ENCODE data around the gene PRR16.
"Not testable (repeated sequence)": the region's sequence is repeated elsewhere in the genome, so short reads cannot be mapped to it uniquely, and the experiment has no call there.

Gene PRR16

DNA sequence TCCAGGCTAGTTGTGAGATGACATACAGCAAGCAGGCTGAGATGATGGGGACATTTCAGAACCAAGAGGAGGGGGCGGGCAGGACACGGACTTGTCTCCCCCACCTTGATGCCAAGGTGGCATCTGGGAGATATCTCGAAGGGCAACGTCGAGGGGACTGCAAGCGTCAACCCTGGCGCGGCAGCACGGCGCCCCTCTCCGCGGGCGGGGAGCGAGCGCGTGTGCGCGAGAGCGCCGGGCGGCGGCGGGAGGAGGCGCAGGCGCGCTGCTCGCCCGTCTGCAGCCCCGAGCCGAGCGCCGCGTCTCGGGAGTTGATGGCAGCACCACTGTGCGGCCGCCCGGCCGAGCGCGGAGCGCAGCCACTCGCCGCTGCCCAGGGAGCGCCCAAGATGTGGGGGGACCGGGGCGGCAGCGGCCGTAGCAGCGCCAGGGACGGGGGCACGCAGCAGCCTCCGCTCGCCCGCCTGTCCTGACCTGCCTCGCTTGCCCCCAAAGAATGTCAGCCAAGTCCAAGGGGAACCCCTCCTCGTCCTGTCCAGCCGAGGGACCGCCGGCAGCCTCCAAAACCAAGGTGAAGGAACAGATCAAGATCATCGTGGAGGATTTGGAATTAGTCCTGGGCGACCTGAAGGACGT lies at the start of gene PRR16:
TSS of gene PRR16 (plus strand) at position 310 of the 636 bp plus-strand sequence.
- no peak for DNase-seq

DNA sequence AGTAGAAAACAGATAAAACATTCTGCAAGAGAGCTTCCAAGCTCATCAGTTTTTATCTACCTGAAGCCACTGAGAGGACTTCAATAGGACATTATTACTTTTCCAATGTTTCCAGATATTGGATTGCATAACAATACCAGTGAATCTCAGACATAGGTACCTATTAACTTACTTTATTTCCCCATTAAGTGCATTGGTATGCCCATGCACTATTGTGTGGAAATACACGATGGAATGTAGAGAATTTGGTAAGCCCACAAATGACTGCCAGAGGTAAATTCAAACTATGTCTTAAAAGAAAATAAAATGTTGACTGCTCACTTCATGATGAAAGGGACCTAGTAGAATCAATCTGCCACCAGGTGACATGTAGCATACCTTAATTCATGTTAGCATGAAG lies 48.1 kb upstream of the PRR16 start:
- DNase-seq: no peak

DNA sequence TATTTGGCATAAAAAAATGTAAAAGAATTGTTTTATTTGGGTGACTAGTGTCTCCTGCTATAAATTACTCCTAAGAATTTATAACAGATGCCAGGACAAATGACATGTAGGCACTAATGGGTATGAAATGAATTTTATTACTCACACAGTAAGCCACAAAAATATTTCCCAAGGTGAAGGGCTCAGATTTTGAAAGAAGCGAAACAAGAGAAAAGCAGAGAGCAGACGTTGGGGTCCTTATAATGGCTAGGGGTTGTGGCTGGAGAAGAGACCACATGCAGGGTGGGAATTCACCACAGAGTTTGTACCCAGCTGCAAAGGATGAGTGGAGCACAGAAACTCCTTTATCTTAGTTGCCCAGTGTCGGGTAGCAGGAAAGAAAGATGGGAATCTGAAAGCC lies 45.0 kb upstream of the PRR16 start:
- DNase-seq: no peak

DNA sequence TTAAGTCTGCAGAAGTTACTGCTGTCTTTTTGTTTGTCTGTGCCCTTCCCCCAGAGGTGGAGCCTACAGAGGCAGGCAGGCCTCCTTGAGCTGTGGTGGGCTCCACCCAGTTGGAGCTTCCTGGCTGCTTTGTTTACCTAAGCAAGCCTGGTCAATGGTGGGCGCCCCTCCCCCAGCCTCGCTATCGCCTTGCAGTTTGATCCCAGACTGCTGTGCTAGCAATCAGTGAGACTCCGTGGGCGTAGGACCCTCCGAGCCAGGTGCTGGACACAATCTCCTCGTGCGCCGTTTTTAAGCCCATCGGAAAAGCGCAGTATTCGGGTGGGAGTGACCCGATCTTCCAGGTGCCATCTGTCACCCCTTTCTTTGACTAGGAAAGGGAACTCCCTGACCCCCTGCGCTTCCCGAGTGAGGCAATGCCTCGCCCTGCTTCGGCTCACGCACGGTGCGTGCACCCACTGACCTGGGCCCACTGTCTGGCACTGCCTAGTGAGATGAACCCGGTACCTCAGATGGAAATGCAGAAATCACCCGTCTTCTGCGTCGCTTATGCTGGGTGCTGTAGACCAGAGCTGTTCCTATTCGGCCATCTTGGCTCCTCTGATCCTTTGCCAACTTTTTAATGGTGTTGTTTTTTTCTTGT lies 37.3 kb upstream of the PRR16 start:
- DNase-seq: not testable (repeated sequence)

GRCh38 chr5:120430572-120430971 lies 33.5 kb upstream of the PRR16 start:
- no peak for DNase-seq

DNA sequence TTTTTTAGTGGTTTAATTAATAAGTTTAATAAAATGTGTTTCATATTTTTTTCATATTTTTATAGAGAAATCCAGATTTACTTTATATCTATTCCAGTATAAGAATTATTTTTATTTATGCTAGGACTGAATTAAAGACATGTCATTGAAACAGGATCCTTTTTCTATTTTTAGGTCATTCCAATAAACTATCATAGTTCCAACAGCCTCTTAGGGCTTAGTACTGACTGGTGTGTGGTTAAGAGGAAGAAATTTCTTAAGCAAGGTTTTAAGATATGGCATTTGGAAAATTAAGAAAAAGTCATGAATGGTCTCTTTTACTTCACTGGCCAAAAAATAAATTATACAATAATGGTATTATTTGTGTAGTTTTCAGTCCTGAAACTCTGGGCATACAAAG lies 31.2 kb upstream of the PRR16 start:
- no peak for DNase-seq

- no peak for DNase-seq
Measured at GRCh38 chr5:120435129-120435528, 29.0 kb upstream of the PRR16 start.

- DNase-seq: no peak
Measured at GRCh38 chr5:120436996-120437395, 27.1 kb upstream of the PRR16 start.

DNA sequence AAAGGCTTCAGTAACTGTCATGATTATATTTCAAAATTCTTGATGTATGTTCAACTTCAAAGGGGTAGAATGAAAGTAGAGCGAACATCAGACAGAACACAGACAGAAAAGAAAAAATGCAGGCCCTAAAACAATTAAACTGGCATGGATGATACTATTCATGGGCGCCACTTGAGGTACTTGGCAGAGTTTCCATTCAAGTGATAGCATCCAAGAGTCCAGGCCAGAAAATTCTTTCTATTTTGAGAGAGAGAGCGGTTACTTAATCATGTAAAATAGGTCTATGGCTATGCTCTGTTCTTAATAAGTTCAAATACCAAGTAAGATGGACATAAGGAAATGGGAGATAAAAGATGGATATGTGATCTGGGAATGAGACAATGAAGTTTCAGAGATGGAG lies 21.4 kb upstream of the PRR16 start:
- no peak for DNase-seq

DNA sequence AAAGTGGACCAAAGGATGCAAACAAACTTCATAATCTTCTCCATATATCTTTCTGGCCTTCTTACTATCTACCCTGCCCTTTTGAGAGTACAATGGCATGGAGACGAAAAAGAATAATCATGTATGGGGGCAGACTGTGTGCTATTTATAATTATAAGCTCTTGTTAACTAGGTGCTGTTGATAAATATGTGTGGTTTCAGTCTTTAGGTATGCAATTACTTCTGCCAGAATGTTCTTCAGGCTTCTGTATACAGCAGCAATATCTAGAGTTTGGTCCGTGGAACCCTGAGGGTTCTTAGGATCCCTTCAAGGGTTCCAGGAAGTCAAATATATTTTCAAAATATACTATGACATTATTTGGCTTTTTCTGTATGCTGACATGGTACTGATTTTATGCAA lies 20.5 kb upstream of the PRR16 start:
- DNase-seq: no peak

DNA sequence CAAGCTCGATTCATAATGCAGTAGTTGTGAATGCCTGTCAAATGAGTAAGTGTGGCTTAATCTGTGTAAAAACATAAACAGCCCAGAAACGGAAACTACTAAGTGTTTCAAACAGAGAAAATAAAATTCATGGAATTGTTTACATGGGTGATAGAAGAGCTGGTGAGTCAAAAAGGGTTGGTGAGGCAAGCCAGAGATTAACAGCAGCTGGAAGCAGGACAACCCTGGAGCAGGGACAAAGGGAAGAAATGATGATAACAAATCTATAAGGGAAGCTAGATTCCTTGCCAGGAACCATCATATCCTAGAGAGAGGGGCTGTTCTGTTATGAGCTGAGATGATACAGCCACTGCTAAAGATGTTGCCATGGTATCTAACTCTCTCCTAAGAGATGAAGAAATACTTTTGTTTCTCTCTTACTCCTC lies 18.0 kb upstream of the PRR16 start:
- DNase-seq: no peak

GRCh38 chr5:120446901-120447300 lies 17.2 kb upstream of the PRR16 start:
- DNase-seq: no peak

GRCh38 chr5:120447706-120448239 lies 16.3 kb upstream of the PRR16 start:
- no peak for DNase-seq

- DNase-seq: no peak
Measured at GRCh38 chr5:120449501-120449900, 14.6 kb upstream of the PRR16 start.

- DNase-seq: no peak
Measured at GRCh38 chr5:120450910-120451309, 13.2 kb upstream of the PRR16 start.

- no peak for DNase-seq
Measured at GRCh38 chr5:120451445-120451844, 12.7 kb upstream of the PRR16 start.

DNA sequence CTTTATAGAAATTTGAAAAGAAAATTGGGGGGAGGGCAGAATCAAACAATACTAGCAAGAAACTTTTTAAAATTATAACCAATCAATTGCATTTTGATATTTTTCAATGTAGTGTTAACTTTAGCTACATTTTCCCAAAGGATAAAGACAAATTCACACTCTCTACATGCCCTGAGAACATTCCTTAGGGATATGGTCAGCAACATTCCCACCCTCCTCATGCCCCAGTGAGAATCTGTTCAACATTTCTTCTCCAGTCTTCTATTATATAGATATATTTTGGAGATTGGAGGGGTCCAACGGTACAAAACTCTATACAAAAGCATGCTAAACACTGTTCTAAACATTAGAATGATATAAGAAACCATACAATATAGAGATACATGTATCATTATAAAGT lies 11.6 kb upstream of the PRR16 start:
- no peak for DNase-seq

GRCh38 chr5:120454094-120454798 lies 9.9 kb upstream of the PRR16 start:
- no peak for DNase-seq

GRCh38 chr5:120456006-120456405 lies 8.1 kb upstream of the PRR16 start:
- DNase-seq: no peak

GRCh38 chr5:120457839-120458507 lies 6.1 kb upstream of the PRR16 start:
- no peak for DNase-seq

GRCh38 chr5:120458508-120458847 lies 5.6 kb upstream of the PRR16 start:
- DNase-seq: not testable (repeated sequence)

DNA sequence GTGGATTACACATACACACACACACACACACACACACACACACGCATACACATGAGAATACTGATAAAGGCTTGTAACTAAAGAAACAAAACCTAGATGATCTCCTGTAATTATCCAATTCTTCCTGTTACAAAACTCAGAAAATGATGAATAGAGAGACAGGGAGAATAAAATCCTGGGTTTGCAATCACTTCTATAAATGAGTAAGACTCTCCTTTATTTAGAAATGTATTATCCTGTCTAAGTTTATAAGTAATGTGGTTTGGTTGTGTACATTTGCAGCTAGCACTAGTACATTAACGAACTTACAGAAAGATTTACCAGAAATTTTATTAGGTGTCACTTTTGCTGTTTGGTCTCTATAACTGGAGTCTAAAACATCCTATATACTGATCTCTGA lies 2.8 kb upstream of the PRR16 start:
- no peak for DNase-seq

DNA sequence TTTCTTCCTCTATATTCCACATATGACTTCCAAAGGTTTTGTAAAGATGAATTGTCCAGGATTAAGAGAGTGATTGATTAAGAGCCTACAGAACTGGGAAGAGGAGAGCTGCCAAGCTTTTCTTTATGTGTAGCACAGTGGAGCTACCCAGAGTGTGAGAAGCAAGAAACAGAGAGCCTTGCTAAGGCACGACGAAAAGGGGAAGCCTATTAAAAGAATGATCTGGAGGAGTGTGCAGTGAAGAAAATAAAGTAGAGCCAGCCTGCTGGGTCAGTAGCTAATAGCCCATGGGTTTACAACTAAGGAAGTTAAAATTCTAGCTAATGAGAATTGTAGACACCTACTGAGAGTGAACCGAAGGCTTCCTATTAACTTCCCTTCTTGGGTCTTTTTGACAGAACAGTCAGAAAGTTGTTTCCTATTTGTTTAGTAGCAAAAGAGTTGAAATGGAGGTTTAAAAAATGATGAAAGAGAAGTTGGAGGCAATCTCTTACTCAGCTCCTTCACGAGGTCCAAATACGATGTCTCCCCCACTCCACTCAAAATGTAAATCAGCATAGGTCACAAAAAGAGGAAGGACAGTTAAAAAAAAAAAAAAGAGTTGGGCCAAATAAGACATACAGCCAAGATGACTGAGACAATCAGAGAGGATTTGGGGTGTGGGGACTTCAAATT lies 957 bp upstream of the PRR16 start:
- no peak for DNase-seq

Measured in SIG-M5 (cell line).